Tibial artery (tissue), 4 donors: ENCODE measurements around the gene KIF1C.
"Not testable (repeated sequence)": the region's sequence is repeated elsewhere in the genome, so short reads cannot be mapped to it uniquely, and the experiment has no call there.

Experiments used
- DNase-seq, 2 donors: peaks; one replicate each; pipeline ENCODE4 v3.0.0-alpha.2; 2019
- H3K27ac ChIP-seq, 2 donors: fragments of 200-600 bp; sonication (generic) in 1 of 2; 1 replicate in 1 of 2; 2 replicates in 1 of 2; pipeline ENCODE4 v1.5.1; 2018 to 2019; ENCODE audit warnings: mild to moderate bottlenecking in 1 of 2
- H3K27me3 ChIP-seq, 2 donors: fragments of 200-600 bp; sonication (generic) in 1 of 2; one replicate each; pipeline versions ENCODE4 v1.5.1 to v1.6.0; 2016 to 2019
- H3K36me3 ChIP-seq, 3 donors: fragments of 200-600 bp; sonication (generic) in 2 of 3; one replicate each; pipeline ENCODE4 v1.5.1; 2016 to 2019; ENCODE audit warnings: mild to moderate bottlenecking in 2 of 3
- H3K4me1 ChIP-seq, 4 donors: fragments of 200-600 bp; sonication (generic) in 2 of 4; 1 replicate in 3 of 4; 2 replicates in 1 of 4; pipeline ENCODE4 v1.5.1; 2016 to 2019
- H3K4me3 ChIP-seq, 2 donors: fragments of 200-600 bp; sonication (generic) in 1 of 2; 1 replicate in 1 of 2; 2 replicates in 1 of 2; pipeline ENCODE4 v1.5.1; 2018 to 2019; ENCODE audit warnings: mild to moderate bottlenecking in 2 of 2
- H3K9me3 ChIP-seq, 3 donors: fragments of 200-600 bp; sonication (generic) in 1 of 3; one replicate each; pipeline ENCODE4 v1.5.1; 2016 to 2019
- CTCF ChIP-seq, 2 experiments: fragments of 200-600 bp in 1 of 2; fragments of 450-650 bp in 1 of 2; IDR thresholded peaks; one replicate each; pipeline ENCODE4 v1.5.1; 2017 to 2019; ENCODE audit warnings: antibody characterized with exemption in 2 of 2, mild to moderate bottlenecking in 1 of 2, moderate library complexity in 1 of 2
- intact Hi-C: fragments of 100-400 bp; cut with DNase I; formaldehyde crosslinking; loops from one replicate; pipeline ENCODE4 v1.15.0; 2023; ENCODE audit warnings: low total_unique reads

The KIF1C gene

GRCh38 chr17:5022171-5022711, 24.5 kb downstream of the KIF1C start:
- DNase-seq = no peak
- Histone ChIP-seq H3K27ac (no peak overlapping the region), H3K4me3 (no peak overlapping the region), H3K27me3 (no peaks in the 10 kb centered on the region), H3K4me1 (no peaks in the 10 kb centered on the region), H3K36me3 (peaks cover 53 to 78% (median 78%) of the 10 kb centered on the region in 3 donors), H3K9me3 (no peaks in the 10 kb centered on the region)
- intact Hi-C loops = no loop called here
- no peak for TF ChIP-seq CTCF (IDR thresholded peaks at IDR 0.05)

GRCh38 chr17:5023588-5024147, 25.9 kb downstream of the KIF1C start:
- H3K27me3 ChIP-seq = no peaks in the 10 kb centered on the region
- DNase-seq = no peak
- intact Hi-C loops = no loop called here
- H3K27ac ChIP-seq = no peak overlapping the region
- H3K36me3 ChIP-seq = peaks cover 45 to 64% (median 64%) of the 10 kb centered on the region in 3 donors
- no peak for TF ChIP-seq CTCF (IDR thresholded peaks at IDR 0.05)
- H3K4me1 ChIP-seq = no peaks in the 10 kb centered on the region
- no peaks in the 10 kb centered on the region for H3K9me3 ChIP-seq
- H3K4me3 ChIP-seq = no peak overlapping the region

- intact Hi-C loops = no loop called here
Measured at GRCh38 chr17:5024604-5025003, 26.9 kb downstream of the KIF1C start.

GRCh38 chr17:5027299-5027698, 29.5 kb downstream of the KIF1C start:
- no peak for DNase-seq
- Histone ChIP-seq H3K27me3 (no peaks in the 10 kb centered on the region), H3K36me3 (peaks cover 14 to 27% (median 27%) of the 10 kb centered on the region in 3 donors), H3K4me3 (no peak overlapping the region), H3K4me1 (peaks cover 0 to 8% (median 2%) of the 10 kb centered on the region in 4 donors), H3K9me3 (no peaks in the 10 kb centered on the region), H3K27ac (no peak overlapping the region)
- no peak for TF ChIP-seq CTCF (IDR thresholded peaks at IDR 0.05)
- intact Hi-C loops = no loop called here

More at GRCh38 chr17:5024604-5025003, 26.9 kb downstream of the KIF1C start:
- Histone ChIP-seq H3K4me3 (no peak overlapping the region), H3K36me3 (peaks cover 37 to 54% (median 54%) of the 10 kb centered on the region in 3 donors), H3K4me1 (no peaks in the 10 kb centered on the region), H3K9me3 (no peaks in the 10 kb centered on the region), H3K27me3 (no peaks in the 10 kb centered on the region), H3K27ac (no peak overlapping the region)
- no peak for DNase-seq
- TF ChIP-seq CTCF (IDR thresholded peaks at IDR 0.05) = no peak

- H3K4me1 ChIP-seq = peaks cover 0 to 8% (median 2%) of the 10 kb centered on the region in 4 donors
- no peak for DNase-seq
- H3K27ac ChIP-seq = no peak overlapping the region
- intact Hi-C loops = no loop called here
- H3K9me3 ChIP-seq = no peaks in the 10 kb centered on the region
- no peak for TF ChIP-seq CTCF (IDR thresholded peaks at IDR 0.05)
- H3K4me3 ChIP-seq = no peak overlapping the region
- peaks cover 8 to 21% (median 21%) of the 10 kb centered on the region in 3 donors for H3K36me3 ChIP-seq
- no peaks in the 10 kb centered on the region for H3K27me3 ChIP-seq
Measured at GRCh38 chr17:5027916-5028315, 30.2 kb downstream of the KIF1C start.

GRCh38 chr17:5030168-5030567, 32.4 kb downstream of the KIF1C start:
- H3K4me1 ChIP-seq = peaks cover 0 to 11% (median 2%) of the 10 kb centered on the region in 4 donors
- H3K36me3 ChIP-seq, intact Hi-C loops, H3K27ac ChIP-seq, H3K27me3 ChIP-seq, H3K9me3 ChIP-seq, DNase-seq, H3K4me3 ChIP-seq: not testable (repeated sequence)
